AG04449 (cell line): ENCODE data around the gene OR4F6.
A peak's percentile ranks its signal among the peaks of the same experiment; 100 is the strongest.

Source experiments
- CTCF ChIA-PET: fragments of 350-600 bp; formaldehyde crosslinking; extraction: SDS; loops from one replicate; lab custom pipeline; 2021; ENCODE audit warnings: antibody characterized with exemption; lab: Yijun Ruan, JAX
- POLR2A ChIA-PET: fragments of 400-600, 350-600 bp; formaldehyde crosslinking; extraction: SDS; loops from one replicate; lab custom pipeline; 2020; ENCODE audit warnings: antibody characterized with exemption, inconsistent platforms; lab: Yijun Ruan, JAX
- DNase-seq: peaks from one replicate; pipeline ENCODE4 v3.0.0-alpha.2; 2010; ENCODE audit warnings: low read depth, low spot score
- H3K4me3 ChIP-seq: 2 replicates; pipeline ENCODE4 v1.5.1; 2011; ENCODE audit warnings: low read depth, mild to moderate bottlenecking, control low read depth, low read length
- TF ChIP-seq, protein P1 (sequence below): IDR thresholded peaks from one replicate; pipeline ENCODE4 v1.5.1; 2011; ENCODE audit warnings: mild to moderate bottlenecking, moderate library complexity, low read length, control low read depth, inconsistent platforms; ENCODE audit not compliant: insufficient read depth; ENCODE audit errors: missing control alignments

The OR4F6 gene

GRCh38 chr15:101813803-101814534 is 10.7 kb downstream of the OR4F6 start:
- no peak overlapping the region for H3K4me3 ChIP-seq
- POLR2A ChIA-PET: interaction anchor here (0.7 kb wide), 1 partner anchor 16 kb away, joined by 3 read pairs; no protein-coding TSS in a partner anchor
- CTCF ChIA-PET: no interaction called here
- peak; percentile 14 for DNase-seq
- TF ChIP-seq, protein P1, sequence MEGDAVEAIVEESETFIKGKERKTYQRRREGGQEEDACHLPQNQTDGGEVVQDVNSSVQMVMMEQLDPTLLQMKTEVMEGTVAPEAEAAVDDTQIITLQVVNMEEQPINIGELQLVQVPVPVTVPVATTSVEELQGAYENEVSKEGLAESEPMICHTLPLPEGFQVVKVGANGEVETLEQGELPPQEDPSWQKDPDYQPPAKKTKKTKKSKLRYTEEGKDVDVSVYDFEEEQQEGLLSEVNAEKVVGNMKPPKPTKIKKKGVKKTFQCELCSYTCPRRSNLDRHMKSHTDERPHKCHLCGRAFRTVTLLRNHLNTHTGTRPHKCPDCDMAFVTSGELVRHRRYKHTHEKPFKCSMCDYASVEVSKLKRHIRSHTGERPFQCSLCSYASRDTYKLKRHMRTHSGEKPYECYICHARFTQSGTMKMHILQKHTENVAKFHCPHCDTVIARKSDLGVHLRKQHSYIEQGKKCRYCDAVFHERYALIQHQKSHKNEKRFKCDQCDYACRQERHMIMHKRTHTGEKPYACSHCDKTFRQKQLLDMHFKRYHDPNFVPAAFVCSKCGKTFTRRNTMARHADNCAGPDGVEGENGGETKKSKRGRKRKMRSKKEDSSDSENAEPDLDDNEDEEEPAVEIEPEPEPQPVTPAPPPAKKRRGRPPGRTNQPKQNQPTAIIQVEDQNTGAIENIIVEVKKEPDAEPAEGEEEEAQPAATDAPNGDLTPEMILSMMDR: no peak

DNA sequence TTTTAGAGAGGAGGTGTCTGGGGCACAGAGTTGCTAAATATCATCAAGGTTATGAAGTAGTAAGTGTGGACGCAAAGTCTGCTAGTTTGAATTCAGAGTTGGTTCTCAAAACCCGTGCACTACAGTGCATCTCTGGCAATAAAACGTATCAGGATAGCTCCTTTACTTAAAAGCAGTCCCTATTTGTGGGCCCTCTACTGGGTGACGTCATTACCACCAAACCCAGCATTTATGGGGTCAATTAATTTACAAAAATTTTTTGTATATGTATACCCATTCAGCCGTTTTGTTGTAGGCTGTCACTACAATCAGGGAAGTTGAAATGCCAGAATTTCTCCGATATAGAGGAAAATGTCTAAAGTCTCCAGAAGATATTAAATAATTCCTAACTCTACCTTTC is 17.5 kb downstream of the OR4F6 start:
- DNase-seq: no peak
- ChIA-PET CTCF (no interaction called here), POLR2A (no interaction called here)
- TF ChIP-seq, protein P1: no peak
- no peak overlapping the region for H3K4me3 ChIP-seq

DNA sequence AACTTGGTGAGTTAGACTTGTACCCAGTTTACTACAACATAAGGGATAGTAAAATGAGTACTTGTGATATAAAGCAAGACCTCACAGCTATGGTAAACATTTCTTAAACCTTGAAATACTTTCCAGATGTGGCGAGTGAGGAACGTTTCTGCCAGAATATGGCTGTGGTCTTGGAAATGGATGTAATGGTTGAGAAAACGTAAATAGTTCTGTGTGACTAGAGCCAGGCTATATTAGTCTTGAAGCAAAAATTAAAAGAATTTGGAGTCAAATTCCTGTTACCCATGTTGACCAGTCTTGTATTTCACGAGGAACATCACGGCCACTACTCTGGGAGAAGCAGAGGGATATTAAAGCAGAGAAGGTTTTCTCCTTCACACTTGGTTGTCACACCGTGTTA is 23.9 kb downstream of the OR4F6 start:
- TF ChIP-seq, protein P1: no peak
- H3K4me3 ChIP-seq: no peak overlapping the region
- CTCF ChIA-PET: interaction anchor here (1.4 kb wide), 1 partner anchor 9 kb away, joined by 4 read pairs; no protein-coding TSS in a partner anchor
- POLR2A ChIA-PET: no interaction called here
- peak; percentile 26 for DNase-seq

DNA sequence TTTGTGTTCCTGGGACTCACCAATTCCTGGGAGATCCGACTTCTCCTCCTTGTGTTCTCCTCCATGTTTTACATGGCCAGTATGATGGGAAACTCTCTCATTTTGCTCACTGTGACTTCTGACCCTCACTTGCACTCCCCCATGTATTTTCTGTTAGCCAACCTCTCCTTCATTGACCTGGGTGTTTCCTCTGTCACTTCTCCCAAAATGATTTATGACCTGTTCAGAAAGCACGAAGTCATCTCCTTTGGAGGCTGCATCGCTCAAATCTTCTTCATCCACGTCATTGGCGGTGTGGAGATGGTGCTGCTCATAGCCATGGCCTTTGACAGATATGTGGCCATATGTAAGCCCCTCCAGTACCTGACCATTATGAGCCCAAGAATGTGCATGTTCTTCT is 25.5 kb downstream of the OR4F6 start:
- ChIA-PET POLR2A (no interaction called here), CTCF (interaction anchor here (0.6 kb wide), 1 partner anchor 39 kb away, joined by 3 read pairs; no protein-coding TSS in a partner anchor)
- no peak for DNase-seq
- H3K4me3 ChIP-seq: no peak overlapping the region
- TF ChIP-seq, protein P1: no peak

GRCh38 chr15:101841656-101842055 is 38.3 kb downstream of the OR4F6 start:
- DNase-seq: no peak
- CTCF ChIA-PET: no interaction called here
- POLR2A ChIA-PET: no interaction called here
- TF ChIP-seq, protein P1: no peak
- no peak overlapping the region for H3K4me3 ChIP-seq

DNA sequence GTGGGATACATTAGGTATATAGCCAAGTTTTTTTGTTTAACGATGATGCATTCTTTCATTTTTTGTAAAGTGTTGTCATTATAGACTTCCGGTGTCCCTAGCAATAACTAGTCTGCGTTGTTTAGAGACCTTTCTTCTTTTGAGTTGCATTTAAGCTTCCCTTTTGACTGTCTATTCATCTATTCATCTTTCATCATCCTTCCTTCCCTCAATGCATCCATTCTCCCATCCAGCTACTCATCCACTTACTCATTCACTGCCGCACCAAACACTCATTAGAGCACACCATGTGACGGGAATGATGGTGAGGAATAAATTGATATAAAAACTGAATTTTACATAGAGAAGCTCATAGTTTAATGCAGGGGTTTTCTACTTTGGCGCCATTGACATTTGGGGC is 41.6 kb downstream of the OR4F6 start:
- ChIA-PET POLR2A (no interaction called here), CTCF (no interaction called here)
- TF ChIP-seq, protein P1: no peak

More for the DNA sequence above, 41.6 kb downstream of the OR4F6 start:
- no peak for DNase-seq
- H3K4me3 ChIP-seq: no peak overlapping the region
